CD8-positive, alpha-beta memory T cell (primary cell): ENCODE results near the gene OPRM1. TPM values are rescaled to one million over a fixed set of nuclear protein-coding genes. Genes with fewer than 3 reads are reported as not detected.

Source experiments
- CTCF ChIA-PET: fragments of 350-600 bp; sonication (Branson Sonifier 250); formaldehyde crosslinking; loops from one replicate; lab custom pipeline; 2021; ENCODE audit warnings: antibody characterized with exemption; lab: Charles Lee
- POLR2A ChIA-PET: fragments of 350-600 bp; sonication (Branson Sonifier 250); formaldehyde crosslinking; loops from one replicate; lab custom pipeline; 2021; ENCODE audit warnings: antibody characterized with exemption; lab: Charles Lee
- DNase-seq, 5 donors: peaks; one replicate each; pipeline versions ENCODE4 v3.0.0 to v3.0.0-alpha.2; 2020 to 2022; ENCODE audit warnings: mixed read lengths in 1 of 5
- H3K27ac ChIP-seq: one replicate; pipeline ENCODE4 v1.7.0; 2013; ENCODE audit warnings: low read depth, mild to moderate bottlenecking, low read length, moderate library complexity
- H3K27me3 ChIP-seq: 2 replicates; pipeline ENCODE4 v1.7.0; 2013; ENCODE audit warnings: low read length, mild to moderate bottlenecking; ENCODE audit not compliant: insufficient read depth, poor library complexity, severe bottlenecking
- H3K36me3 ChIP-seq: 2 replicates; pipeline ENCODE4 v1.7.0; 2013; ENCODE audit warnings: mild to moderate bottlenecking, low read length, moderate library complexity; ENCODE audit not compliant: insufficient read depth
- H3K4me1 ChIP-seq: 2 replicates; pipeline ENCODE4 v1.7.0; 2013; ENCODE audit warnings: mild to moderate bottlenecking, low read length, moderate library complexity; ENCODE audit not compliant: insufficient read depth
- H3K4me3 ChIP-seq: 2 replicates; pipeline ENCODE4 v1.7.0; 2013; ENCODE audit warnings: mild to moderate bottlenecking, low read length
- H3K9me3 ChIP-seq: 2 replicates; pipeline ENCODE4 v1.7.0; 2013; ENCODE audit warnings: mild to moderate bottlenecking, low read length
- H3K27ac Mint-ChIP-seq, 8 donors: one replicate each; pipeline ENCODE4 v1.8.0; 2020 to 2021; ENCODE audit warnings: mixed read lengths in 8 of 8, mild to moderate bottlenecking in 6 of 8, inconsistent platforms in 3 of 8, moderate library complexity in 3 of 8
- H3K27me3 Mint-ChIP-seq, 2 donors: one replicate each; pipeline ENCODE4 v1.8.0; 2020 to 2021; ENCODE audit warnings: mixed read lengths in 2 of 2, mild to moderate bottlenecking in 1 of 2, moderate library complexity in 1 of 2
- H3K36me3 Mint-ChIP-seq, 3 donors: one replicate each; pipeline ENCODE4 v1.8.0; 2020 to 2021; ENCODE audit warnings: mixed read lengths in 3 of 3, inconsistent platforms in 1 of 3, mild to moderate bottlenecking in 1 of 3
- H3K4me1 Mint-ChIP-seq, 3 donors: one replicate each; pipeline ENCODE4 v1.8.0; 2020 to 2021; ENCODE audit warnings: mixed read lengths in 3 of 3, inconsistent platforms in 1 of 3, mild to moderate bottlenecking in 1 of 3
- H3K4me3 Mint-ChIP-seq, 7 donors: one replicate each; pipeline ENCODE4 v1.8.0; 2020 to 2021; ENCODE audit warnings: mixed read lengths in 7 of 7, mild to moderate bottlenecking in 6 of 7, moderate library complexity in 4 of 7, inconsistent platforms in 2 of 7
- H3K9me3 Mint-ChIP-seq, 5 donors: one replicate each; pipeline ENCODE4 v1.8.0; 2020 to 2022; ENCODE audit warnings: mixed read lengths in 5 of 5, mild to moderate bottlenecking in 3 of 5, moderate library complexity in 2 of 5, inconsistent platforms in 1 of 5
- polyA plus RNA-seq: library from polyadenylated mRNA; unstranded; fragments of 300-500 nt; fragmentation: Illumina TruSeq; gene quantifications from one replicate; pipeline ENCODE4 v1.2.3, GENCODE V29; 2021
- total RNA-seq, 2 experiments: library from RNA; stranded (reverse); gene quantifications; one replicate each; pipeline ENCODE4 v1.2.3, GENCODE V29; 2021

Gene OPRM1
- total and polyA plus RNA-seq, 3 experiments from 2014 or later = not detected

DNA sequence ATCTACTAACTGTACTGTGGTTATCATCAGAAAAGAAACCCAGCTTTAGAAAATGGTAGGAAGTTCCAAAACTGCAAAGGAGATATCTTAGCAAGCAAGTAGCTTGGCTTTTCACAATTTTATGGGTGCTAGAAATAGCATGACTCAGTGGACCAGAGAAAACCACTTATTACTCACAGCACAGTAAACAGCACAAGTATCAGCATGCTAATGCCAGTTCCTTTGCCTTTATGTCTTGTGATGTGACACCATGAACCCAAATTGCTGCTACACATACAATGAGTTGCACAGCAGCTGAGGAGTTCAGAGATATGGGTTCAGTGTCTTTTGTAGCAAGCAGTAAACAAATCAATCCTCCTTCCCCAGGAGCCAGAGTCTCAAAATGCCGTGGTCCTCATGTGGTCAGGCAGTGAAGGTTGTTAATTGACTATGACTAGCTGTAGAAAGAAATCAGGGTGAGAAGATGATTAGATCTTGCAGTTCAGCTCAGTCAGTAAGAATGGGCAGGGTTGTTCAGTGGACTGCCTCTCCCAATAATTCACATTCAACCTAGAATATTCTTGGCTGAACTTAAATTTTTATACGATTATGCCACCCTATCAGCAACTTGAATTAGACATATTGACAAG is 73.3 kb downstream of the OPRM1 start:
- CTCF ChIA-PET = no interaction called here

GRCh38 chr6:154113392-154113791 is 74.4 kb downstream of the OPRM1 start:
- Histone ChIP-seq H3K36me3 (no peaks in the 10 kb centered on the region), H3K27ac (no peak overlapping the region), H3K4me3 (no peak overlapping the region), H3K4me1 (no peaks in the 10 kb centered on the region), H3K27me3 (no peaks in the 10 kb centered on the region), H3K9me3 (no peaks in the 10 kb centered on the region)
- CTCF ChIA-PET = no interaction called here
- Mint-ChIP-seq H3K27ac (no peak overlapping the region), H3K9me3 (peaks cover 0 to 2% (median 0%) of the 10 kb centered on the region in 5 donors), H3K36me3 (no peaks in the 10 kb centered on the region), H3K4me3 (no peak overlapping the region), H3K4me1 (no peaks in the 10 kb centered on the region), H3K27me3 (peaks cover 15 to 35% of the 10 kb centered on the region in 2 donors)
- POLR2A ChIA-PET = no interaction called here
- DNase-seq = no peak

More for the DNA sequence above, 73.3 kb downstream of the OPRM1 start:
- Mint-ChIP-seq H3K4me3 (no peak overlapping the region), H3K27ac (no peak overlapping the region), H3K4me1 (no peaks in the 10 kb centered on the region), H3K36me3 (no peaks in the 10 kb centered on the region), H3K27me3 (peaks cover 18 to 43% of the 10 kb centered on the region in 2 donors), H3K9me3 (peaks cover 0 to 2% (median 0%) of the 10 kb centered on the region in 5 donors)
- POLR2A ChIA-PET = no interaction called here
- no peaks in the 10 kb centered on the region for H3K9me3 ChIP-seq
- no peaks in the 10 kb centered on the region for H3K36me3 ChIP-seq
- no peak overlapping the region for H3K27ac ChIP-seq
- no peaks in the 10 kb centered on the region for H3K27me3 ChIP-seq
- DNase-seq = no peak
- H3K4me3 ChIP-seq = no peak overlapping the region
- H3K4me1 ChIP-seq = no peaks in the 10 kb centered on the region

DNA sequence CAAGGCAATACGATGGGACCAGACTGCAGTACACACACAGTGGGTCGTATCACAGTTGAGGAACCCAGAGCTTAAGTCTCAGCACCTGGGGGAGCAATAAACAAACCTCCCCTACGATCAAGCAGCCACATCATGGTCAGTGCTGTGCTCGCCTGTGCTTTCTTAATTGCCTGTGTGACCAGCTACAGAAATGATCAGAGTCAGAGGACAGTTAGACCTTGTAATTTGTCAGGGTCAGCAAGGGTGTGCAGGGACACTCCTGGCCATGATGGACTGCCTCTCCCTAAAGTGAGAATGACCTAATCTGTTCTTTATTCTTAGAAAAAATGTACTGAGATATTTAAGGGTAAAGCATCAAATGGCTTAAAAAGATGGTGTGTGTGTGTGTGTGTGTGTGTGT is 78.4 kb downstream of the OPRM1 start:
- POLR2A ChIA-PET = no interaction called here
- Histone ChIP-seq H3K9me3 (no peaks in the 10 kb centered on the region), H3K4me1 (no peaks in the 10 kb centered on the region), H3K27me3 (no peaks in the 10 kb centered on the region), H3K27ac (no peak overlapping the region), H3K4me3 (no peak overlapping the region), H3K36me3 (no peaks in the 10 kb centered on the region)
- Mint-ChIP-seq H3K27me3 (peaks cover 23 to 46% of the 10 kb centered on the region in 2 donors), H3K27ac (no peak overlapping the region), H3K4me1 (no peaks in the 10 kb centered on the region), H3K9me3 (no peaks in the 10 kb centered on the region), H3K4me3 (no peak overlapping the region), H3K36me3 (no peaks in the 10 kb centered on the region)
- CTCF ChIA-PET = no interaction called here
- no peak for DNase-seq

DNA sequence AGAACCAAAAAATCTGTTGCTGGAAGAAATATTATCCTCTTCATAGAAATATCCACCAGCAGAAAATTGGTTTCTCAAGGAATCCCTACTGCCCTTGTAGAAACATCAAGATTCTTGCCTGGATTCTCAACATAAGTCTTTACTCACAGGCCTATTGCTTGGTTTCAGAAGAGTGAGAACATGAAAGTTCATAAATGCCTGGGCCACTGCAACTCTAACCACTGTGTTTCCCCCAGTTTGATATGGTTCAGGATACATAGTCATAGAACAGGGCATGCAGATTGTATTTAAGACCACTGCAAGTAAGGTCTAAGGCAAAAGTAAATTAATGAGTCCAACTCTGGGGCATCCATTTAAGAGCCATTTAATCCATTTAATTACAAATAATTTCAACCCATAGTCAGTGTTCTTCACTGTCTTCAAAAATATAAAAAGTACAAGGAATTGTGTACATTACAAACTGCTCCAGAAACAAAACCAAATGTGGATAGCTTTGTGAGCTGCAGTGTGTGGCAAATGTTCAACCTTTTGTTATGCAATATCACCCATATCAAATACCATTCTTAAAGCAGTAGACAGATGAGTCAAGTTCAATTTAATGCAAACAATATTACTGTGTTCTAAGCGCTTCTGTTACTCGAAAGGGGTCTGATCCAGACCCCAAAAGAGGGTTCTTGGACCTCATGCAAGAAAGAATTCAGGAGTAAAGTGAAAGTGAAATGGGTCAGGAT is 83.3 kb downstream of the OPRM1 start:
- Histone ChIP-seq H3K27ac (no peak overlapping the region), H3K27me3 (no peaks in the 10 kb centered on the region), H3K4me1 (no peaks in the 10 kb centered on the region), H3K9me3 (no peaks in the 10 kb centered on the region), H3K4me3 (no peak overlapping the region), H3K36me3 (no peaks in the 10 kb centered on the region)
- no peak for DNase-seq
- CTCF ChIA-PET = no interaction called here
- POLR2A ChIA-PET = no interaction called here
- H3K27me3 Mint-ChIP-seq = peaks cover 19 to 35% of the 10 kb centered on the region in 2 donors
- H3K4me1 Mint-ChIP-seq = peaks cover 0 to 3% (median 0%) of the 10 kb centered on the region in 3 donors
- no peak overlapping the region for H3K4me3 Mint-ChIP-seq
- H3K27ac Mint-ChIP-seq = no peak overlapping the region
- peaks cover 0 to 2% (median 0%) of the 10 kb centered on the region in 5 donors for H3K9me3 Mint-ChIP-seq
- H3K36me3 Mint-ChIP-seq = no peaks in the 10 kb centered on the region

DNA sequence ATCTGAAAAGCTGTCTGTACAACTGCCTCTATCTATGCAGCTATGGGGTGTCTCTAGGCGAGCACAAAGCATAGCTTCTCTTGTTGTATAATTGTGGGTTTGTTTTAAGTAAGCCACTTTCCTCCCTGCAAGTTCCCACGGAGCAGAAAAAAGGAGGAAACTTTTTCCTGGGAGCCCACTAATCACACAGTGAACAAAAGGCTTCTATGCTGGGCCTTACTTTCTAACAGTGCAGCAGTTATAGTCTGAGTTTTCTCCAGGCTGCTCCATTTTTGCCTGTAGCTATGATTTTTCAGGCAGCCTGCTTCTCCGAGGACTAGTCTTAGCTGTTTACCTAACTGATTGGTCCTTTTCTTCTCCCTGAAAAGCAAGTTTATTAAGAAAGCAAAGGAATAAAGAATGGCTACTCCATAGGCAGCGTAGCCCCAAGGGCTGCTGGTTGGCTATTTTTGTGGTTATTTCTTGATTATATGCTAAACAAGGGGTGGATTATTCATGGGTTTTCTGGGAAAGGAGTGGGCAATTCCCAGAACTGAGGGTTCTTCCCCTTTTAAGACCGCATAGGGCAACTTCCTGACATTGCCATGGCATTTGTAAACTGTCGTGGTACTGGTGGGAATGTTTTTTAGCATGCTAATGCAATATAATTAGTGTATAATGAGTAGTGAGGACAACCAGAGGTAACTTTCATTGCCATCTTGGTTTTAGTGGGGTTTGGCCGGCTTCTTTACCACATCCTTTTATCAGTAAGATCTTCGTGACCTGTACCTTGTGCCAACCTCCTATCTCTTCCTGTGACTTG is 84.3 kb downstream of the OPRM1 start:
- no peak overlapping the region for H3K4me3 ChIP-seq
- no peaks in the 10 kb centered on the region for H3K4me1 ChIP-seq
- Mint-ChIP-seq H3K36me3 (no peaks in the 10 kb centered on the region), H3K27ac (no peak overlapping the region), H3K4me1 (peaks cover 0 to 3% (median 0%) of the 10 kb centered on the region in 3 donors), H3K9me3 (peaks cover 0 to 2% (median 0%) of the 10 kb centered on the region in 5 donors), H3K4me3 (no peak overlapping the region), H3K27me3 (peaks cover 19 to 35% of the 10 kb centered on the region in 2 donors)
- CTCF ChIA-PET = no interaction called here
- H3K27ac ChIP-seq = no peak overlapping the region
- DNase-seq = no peak
- H3K27me3 ChIP-seq = no peaks in the 10 kb centered on the region
- no peaks in the 10 kb centered on the region for H3K36me3 ChIP-seq
- no peaks in the 10 kb centered on the region for H3K9me3 ChIP-seq
- POLR2A ChIA-PET = no interaction called here

- ChIA-PET CTCF (no interaction called here), POLR2A (no interaction called here)
- no peak overlapping the region for H3K27ac Mint-ChIP-seq
- H3K4me1 Mint-ChIP-seq = peaks cover 0 to 3% (median 0%) of the 10 kb centered on the region in 3 donors
- Histone ChIP-seq H3K27ac (no peak overlapping the region), H3K9me3 (no peaks in the 10 kb centered on the region), H3K27me3 (no peaks in the 10 kb centered on the region), H3K4me1 (no peaks in the 10 kb centered on the region), H3K36me3 (no peaks in the 10 kb centered on the region), H3K4me3 (no peak overlapping the region)
- no peak overlapping the region for H3K4me3 Mint-ChIP-seq
- H3K9me3 Mint-ChIP-seq = peaks cover 0 to 2% (median 0%) of the 10 kb centered on the region in 5 donors
- peaks cover 19 to 31% of the 10 kb centered on the region in 2 donors for H3K27me3 Mint-ChIP-seq
- no peaks in the 10 kb centered on the region for H3K36me3 Mint-ChIP-seq
- no peak for DNase-seq
These were observed 86.4 kb downstream of the OPRM1 start for GRCh38 chr6:154125421-154125820.

- ChIA-PET POLR2A (no interaction called here), CTCF (no interaction called here)
- no peaks in the 10 kb centered on the region for H3K9me3 ChIP-seq
- no peak overlapping the region for H3K27ac Mint-ChIP-seq
- H3K4me3 ChIP-seq = no peak overlapping the region
- H3K36me3 ChIP-seq = no peaks in the 10 kb centered on the region
- no peaks in the 10 kb centered on the region for H3K4me1 ChIP-seq
- no peak for DNase-seq
- peaks cover 0 to 3% (median 0%) of the 10 kb centered on the region in 3 donors for H3K4me1 Mint-ChIP-seq
- H3K36me3 Mint-ChIP-seq = no peaks in the 10 kb centered on the region
- no peak overlapping the region for H3K27ac ChIP-seq
- H3K27me3 ChIP-seq = no peaks in the 10 kb centered on the region
- H3K9me3 Mint-ChIP-seq = peaks cover 0 to 2% (median 0%) of the 10 kb centered on the region in 5 donors
- peaks cover 6 to 14% of the 10 kb centered on the region in 2 donors for H3K27me3 Mint-ChIP-seq
- no peak overlapping the region for H3K4me3 Mint-ChIP-seq
These were observed 88.6 kb downstream of the OPRM1 start for GRCh38 chr6:154127657-154128056.
